Effector memory CD8-positive, alpha-beta T cell (primary cell): ENCODE measurements around the gene SLC7A4.
A peak's percentile ranks its signal among the peaks of the same experiment; 100 is the strongest.
"Not testable (repeated sequence)": the region's sequence is repeated elsewhere in the genome, so short reads cannot be mapped to it uniquely, and the experiment has no call there.

Source experiments
- ATAC-seq: fragments of 150-1000 bp; cut with Tn5 transposase; replicated peaks from 2 replicates; pipeline ENCODE4 v1.10.0; 2021; ENCODE audit warnings: mild to moderate bottlenecking, moderate library complexity
- DNase-seq, 3 experiments: peaks; one replicate each; pipeline ENCODE4 v3.0.0; 2021
- H3K27ac Mint-ChIP-seq, 2 donors: one replicate each; pipeline ENCODE4 v1.8.0; 2022; ENCODE audit warnings: mild to moderate bottlenecking in 2 of 2, mixed read lengths in 2 of 2, moderate library complexity in 2 of 2
- H3K27me3 Mint-ChIP-seq, 2 donors: one replicate each; pipeline ENCODE4 v1.8.0; 2022; ENCODE audit warnings: mixed read lengths in 2 of 2
- H3K36me3 Mint-ChIP-seq: one replicate; pipeline ENCODE4 v1.8.0; 2022; ENCODE audit warnings: mild to moderate bottlenecking, moderate library complexity, mixed read lengths; ENCODE audit not compliant: insufficient read depth
- H3K4me1 Mint-ChIP-seq, 2 donors: one replicate each; pipeline ENCODE4 v1.8.0; 2022; ENCODE audit warnings: low read depth in 2 of 2, mixed read lengths in 2 of 2
- H3K4me3 Mint-ChIP-seq, 2 donors: one replicate each; pipeline ENCODE4 v1.8.0; 2022; ENCODE audit warnings: mild to moderate bottlenecking in 2 of 2, mixed read lengths in 2 of 2, moderate library complexity in 2 of 2
- H3K9me3 Mint-ChIP-seq, 2 donors: one replicate each; pipeline ENCODE4 v1.8.0; 2022; ENCODE audit warnings: mixed read lengths in 2 of 2

The SLC7A4 gene

GRCh38 chr22:21014726-21015465 is 17.5 kb downstream of the SLC7A4 start, which contains the start of gene P2RX6:
P2RX6 (plus strand) TSS chr22:21015165; CDS start chr22:21015175, 10 bp downstream.
- peaks cover 8% of the 10 kb centered on the region for H3K36me3 Mint-ChIP-seq
- ATAC-seq (no peak), DNase-seq (no peak)
- peak within 1 kb of the TSS; percentile 80 to 88 for H3K4me3 Mint-ChIP-seq
- peak within 1 kb of the TSS; percentile 92 to 98 for H3K27ac Mint-ChIP-seq
- peaks cover 20 to 30% of the 10 kb centered on the region in 2 donors for H3K4me1 Mint-ChIP-seq
- H3K27me3 Mint-ChIP-seq: no peaks in the 10 kb centered on the region
- no peaks in the 10 kb centered on the region for H3K9me3 Mint-ChIP-seq

GRCh38 chr22:21014202-21014725 is 18.1 kb downstream of the SLC7A4 start:
- H3K9me3 Mint-ChIP-seq: no peaks in the 10 kb centered on the region
- ATAC-seq: peak; percentile 92
- H3K27ac Mint-ChIP-seq: peak overlapping the region; percentile 92 to 98
- peak overlapping the region; percentile 80 to 88 for H3K4me3 Mint-ChIP-seq
- H3K27me3 Mint-ChIP-seq: no peaks in the 10 kb centered on the region
- H3K36me3 Mint-ChIP-seq: peaks cover 8% of the 10 kb centered on the region
- H3K4me1 Mint-ChIP-seq: peaks cover 20 to 33% of the 10 kb centered on the region in 2 donors
- peak; percentile 81 to 89 (median 87) for DNase-seq

- peak overlapping the region; percentile 80 to 88 for H3K4me3 Mint-ChIP-seq
- DNase-seq (no peak), ATAC-seq (no peak)
- H3K27me3 Mint-ChIP-seq: no peaks in the 10 kb centered on the region
- H3K4me1 Mint-ChIP-seq: peaks cover 20 to 33% of the 10 kb centered on the region in 2 donors
- peak overlapping the region; percentile 92 to 98 for H3K27ac Mint-ChIP-seq
- no peaks in the 10 kb centered on the region for H3K9me3 Mint-ChIP-seq
- peaks cover 8% of the 10 kb centered on the region for H3K36me3 Mint-ChIP-seq
These were observed 18.6 kb downstream of the SLC7A4 start for GRCh38 chr22:21013657-21014201.

GRCh38 chr22:21012446-21013407 is 19.6 kb downstream of the SLC7A4 start:
- ATAC-seq: no peak
- no peaks in the 10 kb centered on the region for H3K27me3 Mint-ChIP-seq
- H3K9me3 Mint-ChIP-seq: no peaks in the 10 kb centered on the region
- DNase-seq: no peak
- H3K4me1 Mint-ChIP-seq: peaks cover 20 to 30% of the 10 kb centered on the region in 2 donors
- peak overlapping the region; percentile 80 to 88 for H3K4me3 Mint-ChIP-seq
- H3K36me3 Mint-ChIP-seq: peaks cover 8% of the 10 kb centered on the region
- H3K27ac Mint-ChIP-seq: peak overlapping the region; percentile 92 to 98

GRCh38 chr22:21010426-21011113 is 21.8 kb downstream of the SLC7A4 start:
- H3K27me3 Mint-ChIP-seq: no peaks in the 10 kb centered on the region
- H3K4me1 Mint-ChIP-seq: peaks cover 20 to 23% of the 10 kb centered on the region in 2 donors
- ATAC-seq (no peak), DNase-seq (no peak)
- peak overlapping the region in 1 of 2 donors; percentile 10 for H3K27ac Mint-ChIP-seq
- H3K9me3 Mint-ChIP-seq: no peaks in the 10 kb centered on the region
- no peak overlapping the region for H3K4me3 Mint-ChIP-seq
- H3K36me3 Mint-ChIP-seq: peaks cover 11% of the 10 kb centered on the region

- no peaks in the 10 kb centered on the region for H3K27me3 Mint-ChIP-seq
- H3K4me3 Mint-ChIP-seq: no peak overlapping the region
- H3K4me1 Mint-ChIP-seq: peaks cover 14 to 16% of the 10 kb centered on the region in 2 donors
- H3K27ac Mint-ChIP-seq: peak overlapping the region in 1 of 2 donors; percentile 10
- ATAC-seq (no peak), DNase-seq (peak in 1 of 3 experiments; percentile 22)
- H3K9me3 Mint-ChIP-seq: no peaks in the 10 kb centered on the region
- peaks cover 11% of the 10 kb centered on the region for H3K36me3 Mint-ChIP-seq
These were observed 22.5 kb downstream of the SLC7A4 start for GRCh38 chr22:21009638-21010425.

- H3K27ac Mint-ChIP-seq, H3K4me1 Mint-ChIP-seq, H3K9me3 Mint-ChIP-seq, H3K27me3 Mint-ChIP-seq, DNase-seq, ATAC-seq, H3K4me3 Mint-ChIP-seq, H3K36me3 Mint-ChIP-seq: not testable (repeated sequence)
These were observed 23.2 kb downstream of the SLC7A4 start for GRCh38 chr22:21009208-21009607.

- peaks cover 18 to 26% of the 10 kb centered on the region in 2 donors for H3K4me1 Mint-ChIP-seq
- peaks cover 36% of the 10 kb centered on the region for H3K36me3 Mint-ChIP-seq
- H3K27ac Mint-ChIP-seq: peak overlapping the region in 1 of 2 donors; percentile 100
- DNase-seq (no peak), ATAC-seq (no peak)
- peak overlapping the region; percentile 93 to 97 for H3K4me3 Mint-ChIP-seq
- no peaks in the 10 kb centered on the region for H3K9me3 Mint-ChIP-seq
- no peaks in the 10 kb centered on the region for H3K27me3 Mint-ChIP-seq
These were observed 28.6 kb downstream of the SLC7A4 start for GRCh38 chr22:21003782-21004181.

- ATAC-seq (peak; percentile 88), DNase-seq (peak; percentile 94 to 96 (median 96))
- no peaks in the 10 kb centered on the region for H3K27me3 Mint-ChIP-seq
- peaks cover 51% of the 10 kb centered on the region for H3K36me3 Mint-ChIP-seq
- H3K9me3 Mint-ChIP-seq: no peaks in the 10 kb centered on the region
- peaks cover 22 to 27% of the 10 kb centered on the region in 2 donors for H3K4me1 Mint-ChIP-seq
- peak within 1 kb of the TSS; percentile 93 to 97 for H3K4me3 Mint-ChIP-seq
- peak within 1 kb of the TSS; percentile 99 to 100 for H3K27ac Mint-ChIP-seq
These were observed 30.6 kb downstream of the SLC7A4 start, which contains the start of gene THAP7 for GRCh38 chr22:21001601-21002325. THAP7 (minus strand) TSS chr22:21002118; CDS start chr22:21001911, 207 bp downstream.

GRCh38 chr22:21000987-21001600 is 31.3 kb downstream of the SLC7A4 start:
- Mint-ChIP-seq H3K4me1 (peaks cover 22 to 27% of the 10 kb centered on the region in 2 donors), H3K9me3 (no peaks in the 10 kb centered on the region), H3K27me3 (no peaks in the 10 kb centered on the region), H3K4me3 (peak overlapping the region; percentile 93 to 97), H3K27ac (peak overlapping the region; percentile 99 to 100), H3K36me3 (peaks cover 54% of the 10 kb centered on the region)
- DNase-seq (no peak), ATAC-seq (no peak)
